ENCODE data around the gene TST.

TST gene

DNA sequence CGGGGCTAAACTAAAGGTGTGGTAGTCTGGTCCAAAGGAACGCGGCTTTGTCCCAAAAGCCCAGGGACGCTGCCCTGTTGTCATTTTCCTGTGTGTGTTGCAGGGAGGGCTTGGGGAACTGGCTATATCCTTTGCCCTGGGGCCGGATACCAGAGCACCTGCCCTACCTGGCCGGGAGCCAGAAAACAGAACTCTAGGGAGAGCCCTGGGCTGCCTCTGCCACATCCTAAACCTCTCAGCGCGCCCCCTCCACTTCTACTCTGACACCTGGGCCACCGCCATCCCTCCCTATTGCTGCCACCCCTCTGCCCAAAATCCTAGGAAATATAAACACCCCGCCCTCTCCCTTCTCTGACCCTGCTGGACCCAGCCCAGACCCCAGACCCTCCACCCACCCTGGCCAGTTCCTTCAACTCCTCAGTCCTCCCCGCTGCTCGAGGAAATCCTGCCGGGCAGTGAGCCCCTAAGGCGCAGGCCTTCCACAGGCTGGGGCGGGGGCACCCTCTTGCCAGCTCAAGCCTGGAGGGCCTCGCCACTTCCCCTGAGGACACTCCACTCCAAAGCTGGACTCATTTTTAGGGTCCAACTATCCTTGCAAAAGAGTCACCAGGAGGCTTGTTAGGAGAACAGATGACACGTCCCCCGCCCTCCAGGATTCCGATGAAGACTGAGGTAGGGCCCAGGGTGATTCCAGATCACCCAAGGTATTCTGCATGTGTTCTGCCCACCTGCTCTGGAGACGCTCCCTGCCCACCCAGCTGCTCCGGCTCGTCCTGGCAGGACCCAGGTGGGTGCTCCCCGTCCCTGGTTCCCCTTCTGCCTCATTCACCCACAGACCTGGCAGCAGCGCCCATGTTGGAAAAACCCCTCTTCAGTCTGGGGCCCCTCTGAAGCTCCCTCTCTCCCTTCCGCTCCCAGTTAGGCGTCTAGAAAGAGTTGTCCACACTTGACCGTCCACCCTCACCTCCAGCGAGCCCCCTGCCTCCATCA, 44.5 kb upstream of the TST start:
- TF ChIP-seq, protein P1, sequence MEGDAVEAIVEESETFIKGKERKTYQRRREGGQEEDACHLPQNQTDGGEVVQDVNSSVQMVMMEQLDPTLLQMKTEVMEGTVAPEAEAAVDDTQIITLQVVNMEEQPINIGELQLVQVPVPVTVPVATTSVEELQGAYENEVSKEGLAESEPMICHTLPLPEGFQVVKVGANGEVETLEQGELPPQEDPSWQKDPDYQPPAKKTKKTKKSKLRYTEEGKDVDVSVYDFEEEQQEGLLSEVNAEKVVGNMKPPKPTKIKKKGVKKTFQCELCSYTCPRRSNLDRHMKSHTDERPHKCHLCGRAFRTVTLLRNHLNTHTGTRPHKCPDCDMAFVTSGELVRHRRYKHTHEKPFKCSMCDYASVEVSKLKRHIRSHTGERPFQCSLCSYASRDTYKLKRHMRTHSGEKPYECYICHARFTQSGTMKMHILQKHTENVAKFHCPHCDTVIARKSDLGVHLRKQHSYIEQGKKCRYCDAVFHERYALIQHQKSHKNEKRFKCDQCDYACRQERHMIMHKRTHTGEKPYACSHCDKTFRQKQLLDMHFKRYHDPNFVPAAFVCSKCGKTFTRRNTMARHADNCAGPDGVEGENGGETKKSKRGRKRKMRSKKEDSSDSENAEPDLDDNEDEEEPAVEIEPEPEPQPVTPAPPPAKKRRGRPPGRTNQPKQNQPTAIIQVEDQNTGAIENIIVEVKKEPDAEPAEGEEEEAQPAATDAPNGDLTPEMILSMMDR (IDR thresholded peaks at IDR 0.05; ENCODE audit: low read depth, low read length, missing control alignments) = no peak
- no peak for DNase-seq (ENCODE audit: low read depth)

DNA sequence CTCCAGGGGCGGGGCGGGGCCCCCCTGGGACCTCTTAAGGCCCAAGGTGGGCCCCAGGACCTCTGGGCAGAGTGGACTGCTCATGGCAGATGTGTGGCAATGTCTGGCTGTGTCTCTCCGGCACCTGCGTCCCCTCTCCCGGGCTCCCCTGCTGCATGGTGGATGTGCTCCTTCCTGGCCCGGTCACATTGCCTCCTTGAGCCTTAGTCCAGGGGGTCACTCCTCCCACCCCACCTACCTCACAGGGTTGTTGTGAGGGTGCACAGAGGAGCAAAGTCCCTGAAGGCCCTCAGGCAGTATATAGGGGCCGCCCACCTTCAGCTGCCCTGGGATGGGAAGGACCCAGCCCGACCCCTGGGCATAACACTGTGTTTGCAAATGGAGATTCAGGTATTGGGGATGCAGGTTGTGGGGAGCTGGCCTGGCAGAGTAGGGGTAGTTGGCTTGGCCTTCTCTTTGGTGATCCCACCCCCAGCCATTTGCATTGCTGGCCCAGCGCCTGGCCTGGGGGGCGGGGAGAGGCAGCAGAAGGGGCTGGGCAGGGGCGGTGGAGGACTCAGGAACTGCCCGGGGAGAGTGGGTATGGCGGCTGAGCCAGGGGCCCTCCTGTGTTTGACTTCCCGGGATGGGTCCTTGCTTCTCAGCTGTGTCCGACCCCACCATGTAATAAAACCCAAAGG, 43.6 kb upstream of the TST start:
- TF ChIP-seq, protein P1 (IDR thresholded peaks at IDR 0.05; ENCODE audit: low read depth, low read length, missing control alignments) = no peak
- DNase-seq (ENCODE audit: low read depth) = no peak
- no peak overlapping the region for H3K4me3 ChIP-seq (ENCODE audit: low read depth, low read length)

More for the DNA sequence above, 44.5 kb upstream of the TST start:
- no peak overlapping the region for H3K4me3 ChIP-seq (ENCODE audit: low read depth, low read length)

DNA sequence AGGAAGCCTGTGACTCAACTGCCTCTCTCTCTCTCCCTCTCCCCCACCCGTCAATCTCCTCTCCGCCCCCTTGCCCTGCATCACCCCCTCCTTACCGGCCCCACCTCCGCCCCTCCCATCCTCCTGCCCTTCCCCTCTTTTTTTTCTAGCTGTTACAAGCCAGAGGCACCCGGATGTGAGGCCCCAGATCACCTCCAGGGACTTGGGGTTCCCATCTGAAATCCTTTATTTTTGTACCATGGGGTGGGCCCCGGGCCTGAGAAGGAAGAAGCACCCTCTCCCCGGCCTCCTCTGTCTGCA, 43.1 kb upstream of the TST start:
- TF ChIP-seq, protein P1 (IDR thresholded peaks at IDR 0.05; ENCODE audit: low read depth, low read length, missing control alignments) = no peak
- DNase-seq (ENCODE audit: low read depth) = no peak
- no peak overlapping the region for H3K4me3 ChIP-seq (ENCODE audit: low read depth, low read length)

DNA sequence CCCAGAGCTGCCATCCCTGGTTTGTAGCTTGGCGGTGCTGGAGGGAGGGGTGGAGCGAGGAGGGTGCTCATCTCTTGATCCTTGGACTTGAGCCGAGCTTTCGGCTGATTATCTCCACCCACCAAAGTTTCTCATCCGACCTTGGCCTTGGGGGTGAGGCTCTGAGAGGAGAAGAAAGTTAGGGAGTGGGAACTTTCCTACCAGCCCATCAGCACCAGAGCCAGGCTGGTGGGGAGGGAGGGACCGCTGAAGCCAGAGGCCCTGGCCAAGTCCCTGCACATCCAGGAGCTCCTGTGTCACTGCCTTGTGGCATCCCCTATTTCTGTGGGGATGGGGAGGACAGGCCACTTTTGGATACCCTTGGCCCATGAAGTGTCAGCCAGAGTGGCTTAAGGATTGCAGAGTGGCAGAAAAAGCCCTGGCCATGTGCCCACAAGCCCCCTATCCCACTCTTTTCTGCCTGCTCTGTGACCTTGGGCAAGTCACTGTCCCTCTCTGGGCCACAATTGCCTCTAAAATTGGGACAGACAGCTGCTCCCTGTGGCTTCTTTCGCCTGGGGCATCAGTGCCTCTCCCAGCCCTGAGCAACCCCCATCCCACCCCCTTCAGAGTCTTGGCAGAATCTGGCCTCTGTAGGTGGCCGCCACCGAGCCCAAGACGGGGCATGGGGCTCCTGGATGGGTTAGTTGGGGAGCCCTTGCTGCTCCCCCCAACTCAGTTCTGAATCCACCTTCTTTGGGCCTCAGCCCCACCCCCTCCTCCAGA, 42.5 kb upstream of the TST start:
- H3K4me3 ChIP-seq (ENCODE audit: low read depth, low read length) = no peak overlapping the region
- TF ChIP-seq, protein P1 (IDR thresholded peaks at IDR 0.05; ENCODE audit: low read depth, low read length, missing control alignments) = no peak
- DNase-seq (ENCODE audit: low read depth) = no peak

DNA sequence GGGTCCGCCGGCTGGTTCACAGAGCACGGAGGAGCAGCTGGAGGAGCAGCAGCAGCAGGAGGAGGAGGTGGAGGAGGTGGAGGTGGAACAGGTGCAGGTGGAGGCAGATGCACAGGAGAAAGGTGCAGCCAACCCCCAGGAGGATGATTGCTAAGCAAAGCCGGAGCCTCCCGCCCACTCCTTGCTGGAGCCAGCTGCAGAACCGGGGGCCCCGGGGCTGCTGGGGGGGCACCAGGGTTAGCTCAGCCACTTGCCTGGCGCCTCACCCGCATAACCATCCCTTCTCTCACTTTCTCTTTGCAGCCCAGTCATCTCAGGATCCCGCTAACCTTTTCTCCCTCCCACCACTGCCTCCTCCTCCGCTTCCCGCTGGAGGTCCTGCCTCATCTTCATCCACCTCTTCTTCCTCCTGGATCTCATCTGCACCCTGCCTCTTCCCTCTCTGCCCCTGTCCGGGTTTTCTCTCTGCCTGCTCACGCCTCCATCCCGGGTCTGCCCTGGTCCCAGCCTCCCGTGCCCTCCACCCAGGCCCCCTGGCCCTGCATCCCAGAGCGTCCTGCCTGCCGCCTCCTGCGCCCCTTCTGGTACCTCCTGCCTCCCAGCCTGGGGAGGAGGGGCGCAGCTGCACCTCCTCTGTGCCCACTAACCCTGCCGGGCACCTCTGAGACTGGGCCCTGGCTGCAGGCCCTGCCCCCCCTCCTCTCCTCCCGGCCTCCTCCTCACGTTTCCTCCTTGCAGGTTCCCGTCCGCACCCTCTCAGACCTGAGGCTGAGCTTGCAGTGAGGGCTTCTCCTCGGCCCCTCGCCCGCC, 41.8 kb upstream of the TST start:
- no peak overlapping the region for H3K4me3 ChIP-seq (ENCODE audit: low read depth, low read length)
- DNase-seq (ENCODE audit: low read depth) = no peak
- TF ChIP-seq, protein P1 (IDR thresholded peaks at IDR 0.05; ENCODE audit: low read depth, low read length, missing control alignments) = no peak

DNA sequence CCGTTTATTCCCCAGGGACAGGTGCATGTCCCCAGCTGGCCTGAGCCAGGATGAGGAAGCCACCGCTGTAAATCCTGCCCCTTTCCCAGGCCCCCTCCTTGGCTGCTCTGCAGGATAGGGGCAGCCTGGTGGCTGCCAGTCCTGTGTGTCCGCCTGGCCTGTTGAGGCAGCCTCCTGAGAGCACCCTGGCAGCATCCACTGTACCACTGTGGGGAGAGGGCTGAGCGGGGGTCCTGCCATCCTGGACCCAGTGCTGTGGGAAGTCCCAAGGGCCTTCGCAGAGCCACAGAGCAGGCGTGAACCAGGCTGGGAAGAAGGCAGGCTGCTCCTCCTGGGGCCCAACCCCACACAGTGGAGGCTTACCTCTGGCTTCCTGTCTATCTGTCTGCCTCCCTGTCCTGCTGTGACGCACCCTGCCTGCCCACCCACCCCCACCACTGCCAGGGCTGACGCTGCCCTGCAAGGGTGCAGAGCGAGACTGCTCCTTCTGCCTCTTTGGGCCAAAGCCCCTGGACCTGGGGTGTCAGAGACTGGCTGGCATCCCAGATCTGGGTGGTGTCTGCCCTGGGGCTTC, 40.7 kb upstream of the TST start:
- no peak overlapping the region for H3K4me3 ChIP-seq (ENCODE audit: low read depth, low read length)
- TF ChIP-seq, protein P1 (IDR thresholded peaks at IDR 0.05; ENCODE audit: low read depth, low read length, missing control alignments) = no peak
- DNase-seq (ENCODE audit: low read depth) = no peak

Measured in GM12864 (cell line).